Erythroblast (primary cell): ENCODE measurements around the gene CASZ1.

ENCODE experiments used
- GATA1 ChIP-seq: IDR thresholded peaks from 2 replicates; pipeline ENCODE4 v1.6.1; 2011; ENCODE audit warnings: low read depth, mild to moderate bottlenecking, control low read depth, low read length, moderate library complexity
- POLR2A ChIP-seq: IDR thresholded peaks from 2 replicates; pipeline ENCODE4 v1.6.1; 2011; ENCODE audit warnings: mild to moderate bottlenecking, low read length

DNA sequence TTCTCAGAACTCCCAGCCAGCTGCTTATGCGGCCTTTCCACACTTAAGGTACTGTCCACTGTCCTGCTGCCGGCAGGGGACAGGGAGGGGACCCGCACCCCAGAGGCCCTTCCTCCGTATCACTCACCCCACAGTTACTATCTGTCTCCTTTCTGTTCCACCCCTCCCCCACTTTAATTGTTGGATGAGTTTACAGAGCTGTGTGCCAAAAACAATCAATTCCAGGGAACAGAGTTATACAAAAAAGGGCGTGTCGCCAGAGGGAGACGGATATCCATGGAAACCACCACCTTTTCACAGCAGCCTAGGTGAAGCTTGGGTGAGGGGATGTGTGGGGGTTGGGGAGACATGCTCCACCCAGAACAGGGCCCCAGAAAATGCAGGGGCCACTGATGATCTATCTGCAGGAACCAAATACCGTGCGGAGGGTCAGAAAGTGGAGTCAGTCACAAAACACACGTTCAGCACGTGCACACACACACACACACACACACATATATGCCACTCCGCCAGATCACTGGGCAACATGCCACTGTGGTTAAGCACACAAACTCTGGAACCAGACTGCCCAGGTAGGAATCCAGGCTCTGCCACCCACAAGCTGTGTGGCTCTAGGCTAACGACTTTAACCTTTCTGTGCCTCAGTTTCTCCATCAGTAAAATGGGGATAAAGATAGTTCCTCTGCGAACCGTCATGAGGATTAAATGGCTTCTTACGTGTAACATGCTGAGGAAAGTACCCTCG, 30.5 kb downstream of the CASZ1 start:
- TF ChIP-seq POLR2A (no peak), GATA1 (no peak)
